DLD1 (cell line): Measurements from ENCODE around the gene MSS51.

Source experiments
- in situ Hi-C: cut with HindIII; loops from 2 replicates; pipeline ENCODE4 v1.10.0; 2017; ENCODE audit warnings: low sequenced_read_pairs

MSS51 gene

GRCh38 chr10:73433538-73433867 lies at the start of gene MSS51:
TSS of gene MSS51 (minus strand) at chr10:73433561. CDS start at chr10:73428284, 5,277 bp downstream.
- in situ Hi-C loops, result no loop called here

GRCh38 chr10:73480158-73480557 lies 46.8 kb upstream of the MSS51 start:
- in situ Hi-C loops, result no loop called here

- in situ Hi-C loops, result no loop called here
Measured at GRCh38 chr10:73478636-73479035, 45.3 kb upstream of the MSS51 start.

- in situ Hi-C loops, result no loop called here
Measured at GRCh38 chr10:73471226-73471625, 37.9 kb upstream of the MSS51 start.

GRCh38 chr10:73469579-73469978 lies 36.2 kb upstream of the MSS51 start:
- in situ Hi-C loops, result no loop called here

GRCh38 chr10:73467206-73467605 lies 33.8 kb upstream of the MSS51 start:
- in situ Hi-C loops, result no loop called here

- in situ Hi-C loops, result no loop called here
Measured at GRCh38 chr10:73465978-73466726, 32.8 kb upstream of the MSS51 start.

- in situ Hi-C loops, result no loop called here
Measured at GRCh38 chr10:73460897-73461296, 27.5 kb upstream of the MSS51 start.

GRCh38 chr10:73459683-73460314 lies 26.4 kb upstream of the MSS51 start:
- in situ Hi-C loops, result no loop called here

- in situ Hi-C loops, result no loop called here
Measured at GRCh38 chr10:73456187-73456890, 23.0 kb upstream of the MSS51 start.

- in situ Hi-C loops, result no loop called here
Measured at GRCh38 chr10:73449113-73449512, 15.8 kb upstream of the MSS51 start.

GRCh38 chr10:73448384-73448783 lies 15.0 kb upstream of the MSS51 start:
- in situ Hi-C loops, result no loop called here

GRCh38 chr10:73446926-73447325 lies 13.6 kb upstream of the MSS51 start:
- in situ Hi-C loops, result no loop called here

- in situ Hi-C loops, result no loop called here
Measured at GRCh38 chr10:73444457-73444856, 11.1 kb upstream of the MSS51 start.

GRCh38 chr10:73439605-73440312 lies 6.4 kb upstream of the MSS51 start:
- in situ Hi-C loops, result no loop called here

GRCh38 chr10:73439055-73439454 lies 5.7 kb upstream of the MSS51 start:
- in situ Hi-C loops, result no loop called here

- in situ Hi-C loops, result no loop called here
Measured at GRCh38 chr10:73432646-73433537, 469 bp downstream of the MSS51 start.

- in situ Hi-C loops, result no loop called here
Measured at GRCh38 chr10:73426318-73426717, 7.0 kb downstream of the MSS51 start.

- in situ Hi-C loops, result no loop called here
Measured at GRCh38 chr10:73424478-73424877, 8.9 kb downstream of the MSS51 start.

- in situ Hi-C loops, result no loop called here
Measured at GRCh38 chr10:73423309-73423708, 10.1 kb downstream of the MSS51 start.
